ENCODE measurements around the gene EPM2AIP1. TPM values are rescaled to one million over a fixed set of nuclear protein-coding genes. Genes with fewer than 3 reads are reported as not detected.
A peak's percentile ranks its signal among the peaks of the same experiment; 100 is the strongest.

Gene EPM2AIP1
- total RNA-seq, 1 experiment from 2014 or later: 7.8 TPM

DNA sequence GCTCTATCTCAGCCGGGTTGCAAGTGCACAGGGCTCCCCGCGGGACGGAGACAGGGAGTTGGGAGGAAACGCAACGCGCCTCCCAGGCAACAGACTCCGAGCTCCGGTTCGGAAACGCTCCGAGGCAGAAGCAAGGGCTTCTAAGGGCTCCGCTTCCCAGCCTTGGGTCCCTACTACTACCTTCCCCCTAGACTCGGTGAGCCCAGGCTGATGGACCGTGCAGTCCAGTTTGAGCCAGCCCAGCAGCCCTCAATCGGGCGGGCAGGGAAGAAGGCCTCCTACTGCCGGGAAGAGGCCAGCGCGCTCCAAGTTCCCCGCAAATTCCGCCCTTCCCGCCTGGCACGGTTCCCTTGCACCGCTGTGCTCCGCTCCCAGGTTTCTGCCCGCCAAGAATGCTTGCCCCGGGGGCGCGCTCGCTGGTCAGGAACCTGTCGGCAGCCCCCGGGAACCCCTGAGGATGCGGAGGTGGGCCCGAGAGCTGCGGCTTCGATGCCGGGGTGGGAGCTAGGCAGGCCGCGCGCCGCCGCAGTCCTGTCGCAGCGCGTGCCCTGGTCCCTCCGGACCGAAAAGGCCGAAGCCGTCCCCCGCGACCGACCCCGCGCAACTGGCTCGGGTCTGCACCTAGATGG lies 48.8 kb downstream of the EPM2AIP1 start:
- TF ChIP-seq, protein P1, sequence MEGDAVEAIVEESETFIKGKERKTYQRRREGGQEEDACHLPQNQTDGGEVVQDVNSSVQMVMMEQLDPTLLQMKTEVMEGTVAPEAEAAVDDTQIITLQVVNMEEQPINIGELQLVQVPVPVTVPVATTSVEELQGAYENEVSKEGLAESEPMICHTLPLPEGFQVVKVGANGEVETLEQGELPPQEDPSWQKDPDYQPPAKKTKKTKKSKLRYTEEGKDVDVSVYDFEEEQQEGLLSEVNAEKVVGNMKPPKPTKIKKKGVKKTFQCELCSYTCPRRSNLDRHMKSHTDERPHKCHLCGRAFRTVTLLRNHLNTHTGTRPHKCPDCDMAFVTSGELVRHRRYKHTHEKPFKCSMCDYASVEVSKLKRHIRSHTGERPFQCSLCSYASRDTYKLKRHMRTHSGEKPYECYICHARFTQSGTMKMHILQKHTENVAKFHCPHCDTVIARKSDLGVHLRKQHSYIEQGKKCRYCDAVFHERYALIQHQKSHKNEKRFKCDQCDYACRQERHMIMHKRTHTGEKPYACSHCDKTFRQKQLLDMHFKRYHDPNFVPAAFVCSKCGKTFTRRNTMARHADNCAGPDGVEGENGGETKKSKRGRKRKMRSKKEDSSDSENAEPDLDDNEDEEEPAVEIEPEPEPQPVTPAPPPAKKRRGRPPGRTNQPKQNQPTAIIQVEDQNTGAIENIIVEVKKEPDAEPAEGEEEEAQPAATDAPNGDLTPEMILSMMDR (conservative IDR thresholded peaks at IDR 0.05; ENCODE audit: low read depth, low read length): peak; percentile 25; the same call in 1 of the 2 replicates
- no peak for TF ChIP-seq EZH2phosphoT487 (IDR thresholded peaks at IDR 0.05; ENCODE audit: borderline replicate concordance, low read length)
- peak; percentile 29 for TF ChIP-seq EZH2 (IDR thresholded peaks at IDR 0.05; ENCODE audit: low read length, unreplicated experiment)
- BruUV-seq (replicated peaks): TSS peak; percentile 22
- Histone ChIP-seq H2AFZ (ENCODE audit: low read length) (peak overlapping the region; percentile 99), H3K27ac (ENCODE audit: low read length) (no peak overlapping the region), H3K9me2 (replicated peaks; ENCODE audit: low read length) (no peaks in the 10 kb centered on the region), H3K36me3 (ENCODE audit: low read depth, low read length) (no peaks in the 10 kb centered on the region), H3F3A (ENCODE audit: low read length, unreplicated experiment) (no peaks in the 10 kb centered on the region), H3K9me3 (ENCODE audit: low read length) (no peaks in the 10 kb centered on the region), H3K4me3 (ENCODE audit: low read length) (peak overlapping the region; percentile 77), H3K27me3 (ENCODE audit: low read length) (no peaks in the 10 kb centered on the region), H3K4me1 (ENCODE audit: insufficient read depth, low read length) (no peaks in the 10 kb centered on the region; the same call in 1 of the 2 replicates), H3K79me2 (ENCODE audit: low read length) (no peaks in the 10 kb centered on the region), H3K4me2 (ENCODE audit: low read length) (peak overlapping the region; percentile 100), H3K9ac (ENCODE audit: low read length) (peak overlapping the region; percentile 35; the same call in 1 of the 2 replicates), H4K20me1 (ENCODE audit: low read length) (no peaks in the 10 kb centered on the region)
- DNase-seq (peak; percentile 28), ATAC-seq (peak; percentile 82)
- intact Hi-C loops (cut with micrococcal nuclease): no loop called here
- ChIA-PET POLR2A (ENCODE audit: unreplicated experiment) (interaction anchor here (0.7 kb wide), 1 partner anchor 331 kb away, joined by 6 read pairs; no protein-coding TSS in a partner anchor), CTCF (interaction anchor here (0.5 kb wide), 1 partner anchor 16 kb away, joined by 3 read pairs; no protein-coding TSS in a partner anchor)

DNA sequence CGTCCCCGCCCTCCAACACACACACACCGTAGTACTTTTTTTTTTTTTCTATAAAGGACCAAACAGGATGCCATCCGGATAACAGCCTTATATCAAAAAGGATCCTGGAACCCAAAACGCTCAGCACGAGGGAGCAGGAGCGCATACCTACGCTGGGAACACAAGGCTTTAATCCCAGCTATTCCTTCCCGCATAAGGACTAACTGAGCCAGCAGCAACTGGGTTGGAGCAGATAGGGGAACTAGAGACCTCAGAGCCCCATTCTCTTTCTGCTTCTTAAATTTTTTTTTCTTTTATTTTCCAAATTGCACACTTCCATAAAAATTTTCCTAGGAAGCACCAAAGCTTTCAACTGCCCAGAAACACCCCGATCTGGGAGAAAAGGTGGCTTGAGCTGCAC lies 49.3 kb downstream of the EPM2AIP1 start:
- CTCF ChIA-PET: interaction anchor here (0.5 kb wide), 1 partner anchor 16 kb away, joined by 3 read pairs; no protein-coding TSS in a partner anchor
- no peaks in the 10 kb centered on the region for H3K27me3 ChIP-seq (ENCODE audit: low read length)
- H3K9me3 ChIP-seq (ENCODE audit: low read length): no peaks in the 10 kb centered on the region
- H3K36me3 ChIP-seq (ENCODE audit: low read depth, low read length): no peaks in the 10 kb centered on the region
- H3K9ac ChIP-seq (ENCODE audit: low read length): peak overlapping the region; percentile 35; the same call in 1 of the 2 replicates
- H3K4me1 ChIP-seq (ENCODE audit: insufficient read depth, low read length): no peaks in the 10 kb centered on the region; the same call in 1 of the 2 replicates
- peak overlapping the region; percentile 99 for H2AFZ ChIP-seq (ENCODE audit: low read length)
- ATAC-seq (no peak), DNase-seq (no peak)
- no peak overlapping the region for H3K27ac ChIP-seq (ENCODE audit: low read length)
- no peaks in the 10 kb centered on the region for H3K79me2 ChIP-seq (ENCODE audit: low read length)
- H3K4me3 ChIP-seq (ENCODE audit: low read length): peak overlapping the region; percentile 77
- POLR2A ChIA-PET (ENCODE audit: unreplicated experiment): no interaction called here
- peak overlapping the region; percentile 100 for H3K4me2 ChIP-seq (ENCODE audit: low read length)
- BruUV-seq (replicated peaks): no TSS peak
- no peaks in the 10 kb centered on the region for H3K9me2 ChIP-seq (replicated peaks; ENCODE audit: low read length)
- TF ChIP-seq EZH2 (IDR thresholded peaks at IDR 0.05; ENCODE audit: low read length, unreplicated experiment) (no peak), EZH2phosphoT487 (IDR thresholded peaks at IDR 0.05; ENCODE audit: borderline replicate concordance, low read length) (no peak)
- TF ChIP-seq, protein P1 (conservative IDR thresholded peaks at IDR 0.05; ENCODE audit: low read depth, low read length): no peak
- intact Hi-C loops (cut with micrococcal nuclease): no loop called here
- no peaks in the 10 kb centered on the region for H3F3A ChIP-seq (ENCODE audit: low read length, unreplicated experiment)
- H4K20me1 ChIP-seq (ENCODE audit: low read length): no peaks in the 10 kb centered on the region

DNA sequence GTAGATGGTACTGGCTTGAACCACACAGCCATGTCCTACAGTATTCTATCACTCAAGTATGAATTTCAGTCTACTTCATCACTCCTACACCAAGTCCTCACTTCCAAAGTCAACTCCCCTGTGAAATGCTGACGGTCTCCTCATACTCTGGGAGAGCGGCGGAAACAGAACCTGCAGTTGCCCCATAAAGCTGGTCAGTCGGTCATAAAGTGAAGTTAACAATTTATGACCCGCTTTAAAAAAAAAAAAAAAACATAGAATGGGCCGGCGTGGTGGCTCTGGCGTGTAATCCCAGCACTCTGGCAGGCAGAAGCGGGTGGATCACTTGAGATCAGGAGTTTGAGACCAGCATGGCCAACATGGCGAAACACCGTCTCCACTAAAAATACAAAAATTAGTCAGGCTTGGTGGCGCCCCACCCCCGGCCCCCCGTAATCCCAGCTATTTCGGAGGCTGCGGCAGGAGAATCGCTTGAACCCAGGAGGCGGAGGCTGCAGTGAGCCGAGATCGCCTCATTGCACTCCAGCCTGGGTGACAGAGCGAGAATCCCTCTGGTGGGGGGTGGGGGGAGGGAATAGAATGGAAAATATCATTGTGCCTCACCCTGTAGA lies 50.2 kb downstream of the EPM2AIP1 start:
- no peaks in the 10 kb centered on the region for H3F3A ChIP-seq (ENCODE audit: low read length, unreplicated experiment)
- ATAC-seq (no peak), DNase-seq (no peak)
- no peaks in the 10 kb centered on the region for H4K20me1 ChIP-seq (ENCODE audit: low read length)
- CTCF ChIA-PET: no interaction called here
- no peaks in the 10 kb centered on the region for H3K27me3 ChIP-seq (ENCODE audit: low read length)
- intact Hi-C loops (cut with micrococcal nuclease): no loop called here
- H3K4me2 ChIP-seq (ENCODE audit: low read length): no peak overlapping the region
- no peak overlapping the region for H3K27ac ChIP-seq (ENCODE audit: low read length)
- H3K9ac ChIP-seq (ENCODE audit: low read length): no peak overlapping the region
- TF ChIP-seq EZH2 (IDR thresholded peaks at IDR 0.05; ENCODE audit: low read length, unreplicated experiment): no peak
- no peak for TF ChIP-seq EZH2phosphoT487 (IDR thresholded peaks at IDR 0.05; ENCODE audit: borderline replicate concordance, low read length)
- TF ChIP-seq, protein P1 (conservative IDR thresholded peaks at IDR 0.05; ENCODE audit: low read depth, low read length): no peak
- H3K9me3 ChIP-seq (ENCODE audit: low read length): no peaks in the 10 kb centered on the region
- no TSS peak for BruUV-seq (replicated peaks)
- H3K4me3 ChIP-seq (ENCODE audit: low read length): no peak overlapping the region
- H3K9me2 ChIP-seq (replicated peaks; ENCODE audit: low read length): no peaks in the 10 kb centered on the region
- no peaks in the 10 kb centered on the region for H3K36me3 ChIP-seq (ENCODE audit: low read depth, low read length)
- H2AFZ ChIP-seq (ENCODE audit: low read length): no peak overlapping the region
- POLR2A ChIA-PET (ENCODE audit: unreplicated experiment): no interaction called here
- no peaks in the 10 kb centered on the region; the same call in 1 of the 2 replicates for H3K4me1 ChIP-seq (ENCODE audit: insufficient read depth, low read length)
- no peaks in the 10 kb centered on the region for H3K79me2 ChIP-seq (ENCODE audit: low read length)
